ENCODE measurements around the gene MEF2C.
"Not testable (repeated sequence)": the region's sequence is repeated elsewhere in the genome, so short reads cannot be mapped to it uniquely, and the experiment has no call there.

MEF2C gene

DNA sequence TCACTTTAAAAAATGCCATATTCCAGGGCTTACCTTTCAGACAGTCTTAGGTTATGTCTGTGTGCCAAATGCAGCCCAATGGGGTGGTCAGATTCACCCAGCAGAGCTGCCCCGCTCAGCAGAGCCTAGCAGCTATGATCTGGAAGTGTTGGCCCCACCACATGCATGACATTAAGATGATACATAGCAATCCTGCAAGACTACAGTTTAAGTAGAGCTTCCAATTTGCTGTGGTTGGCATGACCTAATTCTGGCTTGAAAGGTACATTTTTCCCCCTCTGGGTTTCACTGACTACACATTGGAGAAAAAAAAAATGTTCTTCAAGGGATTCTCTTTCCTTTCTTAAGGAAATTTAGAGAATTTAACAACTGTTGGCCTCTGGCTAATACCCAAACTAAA lies 22.5 kb downstream of the MEF2C start:
- no peak for DNase-seq

DNA sequence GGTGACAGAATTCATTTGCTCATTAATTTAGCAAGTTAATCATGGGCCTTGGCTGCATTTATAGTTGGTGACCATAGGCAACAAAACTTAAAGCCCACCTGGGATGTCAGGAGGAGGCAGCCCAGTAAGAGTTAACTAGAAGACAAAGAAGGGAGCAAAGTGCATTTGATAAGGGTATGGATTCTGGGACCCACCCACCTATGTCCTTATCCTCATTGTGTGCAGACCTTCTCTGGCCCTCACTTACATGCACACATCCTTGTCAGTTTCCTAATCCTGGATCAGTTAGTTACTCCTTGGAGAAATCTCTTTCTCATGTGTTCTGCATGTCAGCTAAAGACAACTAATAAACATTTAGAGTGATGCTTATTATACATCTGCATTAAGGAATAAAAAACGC lies 24.6 kb downstream of the MEF2C start:
- DNase-seq = no peak

DNA sequence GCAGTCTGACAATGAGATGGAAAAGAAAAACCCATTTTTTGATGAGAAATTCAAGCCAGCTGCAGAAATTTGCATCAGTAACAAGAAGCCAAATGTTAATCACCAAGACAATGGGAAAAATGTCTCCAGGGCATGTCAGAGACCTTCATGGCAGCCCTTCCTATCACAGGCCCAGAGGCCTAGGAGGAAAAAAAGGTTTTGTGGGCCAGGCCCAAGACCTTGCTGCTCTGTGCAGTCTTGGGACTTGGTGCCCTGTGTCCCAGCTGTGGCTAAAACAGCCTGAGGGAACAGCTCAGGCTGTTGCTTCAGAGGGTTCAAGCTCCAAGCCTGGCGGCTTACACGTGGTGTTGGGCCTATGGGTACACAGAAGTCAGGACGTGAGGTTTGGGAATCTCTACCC lies 26.6 kb downstream of the MEF2C start:
- DNase-seq = not testable (repeated sequence)

DNA sequence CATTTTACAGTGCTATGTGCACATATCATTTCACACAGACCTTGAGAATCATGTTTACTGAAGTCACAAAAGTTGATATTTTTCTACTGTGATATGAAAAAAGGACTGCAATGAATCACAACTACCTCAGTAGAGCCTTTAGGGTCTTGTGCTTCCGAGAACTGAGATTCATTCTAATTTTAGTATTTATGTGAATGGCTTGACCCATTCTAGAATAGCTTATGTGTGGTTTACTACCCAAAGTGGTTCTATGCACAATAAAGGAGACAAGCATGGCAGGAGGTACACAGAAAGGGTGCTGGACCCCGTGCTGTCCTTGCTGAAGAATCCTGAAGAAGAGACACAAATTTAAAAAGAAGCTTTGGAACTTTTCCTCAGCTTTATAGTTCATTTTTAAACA lies 28.2 kb downstream of the MEF2C start:
- DNase-seq = no peak

DNA sequence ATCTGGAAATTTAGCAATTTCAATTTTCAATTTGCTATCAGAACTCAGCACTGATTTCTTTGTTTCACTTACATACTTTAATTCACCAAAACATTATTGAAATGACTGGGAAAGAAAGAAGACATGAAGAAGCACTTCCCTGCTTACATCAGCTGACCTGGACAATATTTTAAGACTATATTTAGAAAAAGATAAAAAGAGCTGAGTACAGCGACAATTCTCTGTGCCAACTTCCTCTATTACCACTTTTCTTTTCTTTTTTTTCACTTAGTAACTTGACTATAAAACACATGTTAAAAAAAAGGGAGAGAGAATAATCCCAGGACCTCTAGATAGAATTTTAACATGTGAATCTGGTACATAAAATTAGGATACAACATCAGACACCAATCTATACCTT lies 35.6 kb downstream of the MEF2C start:
- DNase-seq = no peak

DNA sequence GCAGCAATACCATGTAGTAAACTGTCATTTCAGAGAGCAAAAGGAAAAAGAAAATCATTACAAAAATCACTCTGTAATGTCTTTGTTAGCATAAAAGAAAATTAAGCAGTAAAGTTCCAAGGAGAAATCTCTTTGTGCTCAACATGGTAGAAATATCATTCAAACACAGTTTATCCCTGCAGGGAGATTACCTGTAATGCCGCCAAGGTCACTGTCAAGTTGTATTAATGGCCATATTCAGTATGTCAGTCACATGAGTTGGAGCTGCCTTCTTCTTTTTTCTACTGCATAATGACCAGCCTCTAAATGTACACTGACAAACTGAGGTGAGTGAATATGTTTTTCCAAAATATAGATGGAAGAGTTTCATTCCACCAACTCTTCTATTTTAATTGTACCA lies 36.5 kb downstream of the MEF2C start:
- DNase-seq = no peak

DNA sequence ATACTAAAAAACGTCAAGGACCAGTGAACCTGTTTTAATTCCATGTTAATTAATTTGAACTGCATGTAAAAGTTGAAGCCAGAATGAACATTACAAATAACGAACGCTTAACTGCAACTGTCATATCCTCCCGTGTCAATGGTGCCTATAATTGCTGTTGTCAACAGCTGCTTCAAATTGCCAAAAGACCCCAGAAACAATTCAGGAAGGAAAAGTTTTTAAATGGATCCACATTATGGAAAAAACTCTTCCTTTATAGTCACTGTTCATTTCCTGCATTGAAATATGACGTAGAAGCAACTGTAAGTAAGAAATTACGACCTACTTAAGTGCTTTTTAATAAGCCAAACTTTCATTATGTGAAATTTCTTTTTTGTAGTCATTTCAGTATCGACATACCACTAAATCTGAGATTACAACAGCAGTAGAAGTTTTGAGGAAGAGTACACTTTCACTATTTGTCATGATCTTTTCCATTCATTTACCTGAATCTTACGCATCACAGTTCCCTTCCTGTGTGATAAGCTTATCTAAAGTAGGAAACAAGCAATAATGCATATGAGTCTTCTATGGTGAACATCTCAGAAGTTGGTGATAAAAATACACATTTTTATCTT lies 37.8 kb downstream of the MEF2C start:
- peak in 1 of 5 experiments; percentile 82 for DNase-seq

DNA sequence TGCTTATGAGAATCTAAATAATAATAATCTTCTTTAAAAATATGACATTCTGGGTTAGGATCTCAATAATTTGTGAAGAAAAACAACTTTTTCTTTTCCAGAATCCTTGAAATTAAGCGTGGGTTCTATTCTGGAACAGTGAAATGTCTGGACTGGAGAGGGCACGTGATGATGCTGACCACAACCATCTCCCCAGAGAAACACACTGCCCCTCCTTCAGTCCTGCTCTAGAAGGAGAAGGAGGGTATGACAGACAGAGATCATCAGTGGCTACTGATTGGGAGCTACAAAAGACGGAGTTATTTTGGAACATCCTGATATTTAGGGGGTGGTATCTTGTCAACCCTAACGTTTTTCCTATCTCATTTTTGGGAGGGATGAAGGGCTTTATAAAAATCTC lies 40.2 kb downstream of the MEF2C start:
- no peak for DNase-seq

DNA sequence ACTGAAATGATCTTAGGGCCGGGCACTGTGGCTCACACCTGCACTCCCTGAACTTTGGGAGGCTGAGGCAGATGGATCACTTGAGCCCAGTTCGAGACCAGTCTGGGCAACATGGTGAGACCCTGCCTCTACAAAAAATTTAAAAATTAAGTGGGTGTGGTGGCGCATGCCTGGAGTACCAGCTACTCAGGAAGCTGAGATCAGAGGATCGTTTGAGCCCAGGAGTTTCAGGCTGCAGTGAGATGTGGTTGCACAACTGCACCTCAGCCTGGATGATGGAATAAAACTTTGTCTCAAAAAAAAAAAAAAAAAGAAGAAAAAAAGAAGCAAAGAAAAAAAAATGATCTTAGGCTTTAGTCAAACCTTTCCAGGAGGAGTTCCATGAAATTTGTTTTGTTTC lies 41.8 kb downstream of the MEF2C start:
- no peak for DNase-seq

DNA sequence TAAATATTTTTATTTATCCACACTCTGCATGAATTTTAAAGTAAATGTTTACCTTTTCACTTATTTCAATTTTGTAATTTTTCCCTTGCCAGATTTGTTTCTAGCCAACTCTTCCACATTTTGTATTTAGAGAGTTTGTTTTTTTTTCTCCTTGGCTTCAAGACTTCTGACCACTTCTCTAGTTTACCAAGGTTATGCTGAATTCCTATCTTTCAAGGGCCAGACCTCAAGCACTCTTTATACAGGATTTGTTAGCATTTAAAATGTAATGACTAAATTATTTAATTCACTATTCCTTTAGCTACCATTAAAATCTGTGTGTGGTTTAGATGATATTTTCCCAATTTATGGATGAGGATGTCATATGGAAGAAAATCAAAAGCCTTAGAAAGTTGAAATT lies 42.5 kb downstream of the MEF2C start:
- no peak for DNase-seq

DNA sequence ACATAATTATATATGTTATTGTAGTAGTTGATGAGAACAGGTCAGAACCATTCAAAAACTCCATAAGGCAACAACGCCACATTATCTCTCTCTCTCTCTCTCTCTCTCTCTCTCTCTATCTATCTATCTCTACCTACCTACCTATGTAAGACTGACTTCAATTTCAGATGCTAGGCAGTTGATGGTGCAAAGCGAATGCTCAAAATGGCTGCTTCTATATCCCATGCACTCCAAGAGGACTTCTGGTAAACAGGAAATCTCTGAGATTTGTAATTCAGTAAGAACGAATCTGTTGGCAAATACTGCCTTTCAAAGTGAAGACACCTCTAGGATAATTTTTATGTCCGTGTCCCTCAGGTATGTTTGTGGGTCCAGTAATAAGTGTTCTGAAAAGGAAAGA lies 43.7 kb downstream of the MEF2C start:
- DNase-seq = no peak

DNA sequence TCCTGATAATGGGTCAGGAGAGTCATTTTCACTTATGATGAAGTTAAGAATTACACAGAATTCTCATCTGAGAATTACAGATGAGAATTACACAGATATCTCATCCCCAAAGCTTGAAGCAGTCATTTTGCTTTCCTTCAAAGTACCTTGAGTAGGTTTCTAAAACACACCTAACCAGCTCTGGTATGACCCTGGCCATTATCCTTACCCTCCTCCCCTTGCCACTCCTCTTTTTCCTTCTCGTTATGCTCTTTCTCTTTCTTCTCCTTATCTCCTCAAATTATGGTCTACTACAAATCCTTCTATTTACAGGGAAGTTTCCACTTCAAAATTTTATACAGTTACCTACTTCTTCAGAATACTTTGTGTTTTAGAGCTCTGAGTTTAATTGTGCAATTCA lies 44.5 kb downstream of the MEF2C start:
- no peak for DNase-seq

DNA sequence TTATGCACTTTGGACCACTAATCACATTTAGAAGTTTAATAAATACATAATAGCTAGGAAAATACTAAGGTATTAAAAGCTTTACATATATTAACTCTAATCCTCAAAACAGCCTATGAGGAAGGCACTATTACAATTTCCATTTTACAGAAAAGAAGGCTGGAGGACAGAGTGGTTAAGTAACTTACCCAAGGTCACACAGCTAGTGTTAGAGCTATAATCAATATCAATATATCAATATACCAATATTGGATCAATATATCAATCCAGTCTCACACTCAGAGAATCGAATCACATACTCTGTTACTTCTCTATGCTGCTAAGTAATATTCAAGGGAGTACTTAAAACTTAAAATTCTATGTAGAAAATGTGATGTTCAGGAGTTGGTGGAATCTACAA lies 45.2 kb downstream of the MEF2C start:
- no peak for DNase-seq

DNA sequence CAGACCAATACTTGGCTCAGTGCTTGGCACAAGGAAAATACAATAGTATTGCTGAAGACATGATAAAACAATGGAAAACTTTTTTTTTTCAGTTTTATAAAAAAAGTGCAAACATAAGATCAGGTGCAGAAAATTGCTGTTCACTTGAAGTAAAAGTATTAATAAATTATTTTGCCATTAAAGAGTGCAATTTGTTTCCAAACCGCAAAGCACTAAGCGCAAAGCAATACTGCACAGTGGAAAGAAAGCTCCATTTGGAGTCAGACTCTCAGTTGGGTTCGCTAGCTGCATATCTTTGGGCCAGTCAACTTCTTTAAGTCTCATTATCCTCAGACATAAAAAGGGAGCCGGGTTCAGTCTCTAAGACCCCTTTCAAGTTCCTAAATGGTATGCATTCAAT lies 45.8 kb downstream of the MEF2C start:
- no peak for DNase-seq

DNA sequence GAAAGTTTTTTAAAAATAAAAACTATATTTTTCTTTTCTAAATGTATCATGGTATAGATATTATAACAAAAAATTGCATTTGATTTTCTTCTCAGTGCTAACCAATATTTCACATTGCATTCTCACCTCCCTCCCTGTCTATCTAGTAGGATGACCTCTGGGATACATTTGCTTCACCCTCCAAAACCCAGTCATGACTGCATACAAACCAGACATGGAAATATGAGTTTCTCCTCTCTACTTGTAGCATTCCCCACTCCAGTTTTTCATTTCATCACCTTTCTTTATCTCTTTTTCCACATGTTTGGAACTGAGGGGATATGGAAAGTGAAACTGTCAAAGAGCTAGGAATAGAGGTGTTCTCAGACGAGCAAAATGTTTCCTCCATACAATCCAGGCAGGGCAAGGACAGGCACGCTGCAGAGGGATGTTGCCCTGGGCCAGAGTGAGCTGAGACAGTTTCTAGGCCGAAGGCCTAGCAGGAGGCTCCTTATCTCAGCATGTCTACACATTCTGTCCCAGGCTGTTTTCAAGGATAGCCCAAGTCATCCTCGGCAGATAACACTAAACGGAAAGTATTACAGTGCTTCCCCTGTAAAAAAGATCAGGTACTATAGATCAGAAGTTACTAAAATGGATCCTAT lies 46.7 kb downstream of the MEF2C start:
- DNase-seq = no peak

DNA sequence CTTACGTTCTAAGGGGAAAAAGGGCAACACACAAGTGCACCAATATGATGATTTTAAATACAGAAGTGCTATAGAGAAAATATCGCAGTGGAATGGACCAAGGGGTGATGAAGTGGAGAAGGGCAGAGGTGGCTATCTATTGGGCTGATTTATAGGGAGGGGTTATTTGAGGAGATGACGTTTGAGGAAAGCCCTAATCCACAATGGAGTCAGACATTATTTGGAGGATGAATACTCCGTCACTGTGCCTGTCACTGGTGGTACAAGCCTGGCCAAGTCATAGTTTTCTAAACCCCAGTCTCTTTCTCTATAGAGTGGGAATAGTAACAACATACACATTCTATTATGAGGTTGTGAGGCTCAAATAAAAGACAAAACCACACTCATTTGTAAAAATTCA lies 48.5 kb downstream of the MEF2C start:
- no peak for DNase-seq

DNA sequence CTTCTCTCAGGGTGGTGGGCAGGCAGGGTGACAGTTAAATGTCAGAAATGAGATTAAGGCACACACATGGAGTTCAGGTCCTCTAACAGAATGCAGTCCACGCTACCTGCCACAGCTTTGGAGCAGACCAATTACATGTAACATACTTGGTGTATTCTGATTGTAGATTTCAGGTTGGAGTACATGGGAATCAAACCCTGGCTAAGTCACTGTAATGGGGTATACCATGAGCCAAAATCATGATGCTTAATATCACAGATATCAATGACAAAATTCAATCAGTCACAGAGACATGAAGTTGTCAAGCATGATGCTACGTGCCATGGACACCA lies 48.9 kb downstream of the MEF2C start:
- no peak for DNase-seq

DNA sequence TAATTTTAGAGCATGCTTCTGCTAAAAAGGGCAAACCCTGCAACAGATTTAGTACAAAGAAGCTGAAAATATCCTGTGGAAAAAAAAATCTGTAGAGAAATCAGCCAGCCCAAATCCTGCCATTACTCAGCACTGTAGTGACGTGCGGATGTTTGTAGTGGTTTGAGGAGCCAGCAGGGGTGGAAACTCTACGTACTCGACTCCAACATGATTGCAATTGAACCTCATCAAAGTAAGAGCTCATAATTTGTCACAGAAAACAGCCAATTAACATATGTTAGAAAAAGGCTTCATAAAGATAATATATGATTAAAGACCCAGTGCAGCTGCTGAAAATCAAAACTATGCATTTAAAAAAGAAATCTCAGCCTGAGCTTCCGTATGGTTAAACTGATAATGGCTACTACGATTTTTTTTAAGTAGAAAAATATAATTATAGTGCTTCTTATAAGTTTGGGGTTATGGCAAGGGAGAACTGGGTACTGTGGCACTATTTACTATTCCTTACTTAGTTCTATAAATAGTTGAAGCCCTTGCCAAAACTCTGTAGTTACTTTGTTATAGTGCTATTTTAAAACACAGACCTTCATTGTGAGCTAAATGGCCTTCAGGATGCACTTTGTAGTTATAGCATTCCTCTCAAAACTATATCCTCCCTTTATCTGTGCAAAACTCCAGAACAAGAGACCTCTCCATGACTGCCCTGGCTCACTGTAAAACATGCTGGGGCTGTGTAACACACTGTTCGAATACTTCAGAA lies 49.4 kb downstream of the MEF2C start:
- DNase-seq = peak in 2 of 5 experiments; percentile 5 to 83

DNA sequence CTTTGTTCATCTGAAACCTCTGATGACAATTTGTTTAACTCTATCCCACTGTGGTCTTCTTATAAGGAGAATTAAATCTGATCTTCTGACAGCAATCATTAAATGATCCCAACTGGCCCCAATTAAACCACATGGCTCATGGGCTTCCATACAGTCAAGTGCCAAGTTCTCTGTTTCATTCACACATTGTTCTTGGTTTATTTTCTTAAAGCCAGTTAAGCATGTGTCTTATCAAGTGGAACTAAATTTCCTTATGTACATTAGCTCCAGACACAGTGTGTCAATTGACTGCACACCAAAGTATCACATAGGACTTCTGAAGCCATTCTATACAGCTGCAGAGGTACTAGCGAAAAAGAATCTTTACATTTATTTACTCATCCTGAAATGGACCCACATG lies 51.2 kb downstream of the MEF2C start:
- DNase-seq = no peak

DNA sequence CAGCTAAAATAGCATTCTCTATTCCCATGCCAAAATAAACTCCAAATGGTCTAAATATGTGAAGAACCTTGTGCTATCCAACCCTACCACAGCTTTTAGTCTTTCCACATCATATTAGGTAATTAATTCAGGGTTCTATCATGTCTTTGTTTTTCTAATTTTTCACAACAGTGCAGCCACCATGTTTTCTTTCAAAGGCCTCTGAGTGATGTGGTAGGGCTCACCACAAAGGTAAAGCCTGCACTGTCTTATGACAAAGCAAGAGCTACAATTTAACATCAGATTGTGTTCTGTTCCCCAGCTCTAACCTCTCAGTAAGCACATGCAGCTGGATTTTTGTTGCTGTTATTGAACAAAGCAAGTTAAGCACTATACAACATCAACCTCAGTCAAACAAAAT lies 52.4 kb downstream of the MEF2C start:
- DNase-seq = peak in 1 of 5 experiments; percentile 73

DNA sequence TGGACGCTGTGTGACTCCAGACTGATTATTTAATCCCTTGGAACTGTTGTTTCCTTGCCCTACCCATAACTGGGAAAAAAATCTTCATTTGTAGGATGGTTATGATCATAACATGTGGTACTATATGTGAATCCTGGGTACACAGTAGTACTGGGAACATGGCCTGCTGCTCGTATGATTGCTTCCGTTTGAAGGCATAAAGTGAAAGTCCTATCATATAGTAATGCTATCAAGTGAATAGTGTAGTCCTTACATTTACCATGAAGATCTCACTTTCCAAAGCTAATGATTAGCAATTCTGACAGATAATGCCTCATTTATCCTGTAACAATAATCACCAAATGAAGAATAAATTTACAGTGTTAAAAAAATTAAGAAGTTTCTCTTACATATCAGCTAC lies 53.2 kb downstream of the MEF2C start:
- no peak for DNase-seq

DNA sequence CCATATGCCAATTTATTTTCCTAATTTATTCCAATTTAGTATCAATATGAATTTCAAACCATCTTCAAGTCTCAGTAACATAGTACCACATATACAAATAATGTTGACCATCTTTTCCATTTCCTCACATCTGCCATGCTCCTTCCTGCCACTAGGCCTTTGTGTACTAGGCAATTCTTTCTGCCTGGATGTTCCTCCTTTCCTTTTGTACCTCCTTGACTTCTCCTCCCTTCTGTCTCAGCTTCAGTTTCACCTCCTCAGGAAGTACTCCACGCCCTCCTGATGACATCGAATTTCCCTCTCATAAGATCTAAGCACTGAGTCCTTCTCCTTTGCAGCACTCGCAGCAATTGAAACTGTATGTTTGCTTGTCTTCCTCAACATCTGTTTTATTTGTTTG lies 53.9 kb downstream of the MEF2C start:
- DNase-seq = peak in 1 of 5 experiments; percentile 4

DNA sequence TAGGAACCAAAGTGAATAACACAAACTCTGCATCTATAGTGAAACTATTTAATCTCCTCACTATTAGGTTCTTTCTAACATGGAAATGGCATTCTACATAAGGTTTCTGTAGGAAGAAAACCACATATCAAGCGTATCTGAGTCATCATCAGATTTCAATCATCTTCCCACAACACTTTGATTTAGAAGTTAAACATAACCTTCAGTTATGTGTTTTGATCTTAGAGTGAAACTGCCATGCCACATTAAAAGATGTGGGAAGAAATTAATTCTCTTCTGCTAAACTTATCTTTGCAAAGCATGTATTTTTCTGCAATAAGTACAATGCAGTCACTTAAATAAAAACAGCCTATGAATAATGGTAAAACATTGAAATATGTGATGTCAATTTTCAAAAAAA lies 55.0 kb downstream of the MEF2C start:
- peak in 1 of 5 experiments; percentile 72 for DNase-seq

Data from T-helper 2 cell (primary cell).